ENCODE data around the gene PTMA.
"Not testable (repeated sequence)": the region's sequence is repeated elsewhere in the genome, so short reads cannot be mapped to it uniquely, and the experiment has no call there.

PTMA gene

DNA sequence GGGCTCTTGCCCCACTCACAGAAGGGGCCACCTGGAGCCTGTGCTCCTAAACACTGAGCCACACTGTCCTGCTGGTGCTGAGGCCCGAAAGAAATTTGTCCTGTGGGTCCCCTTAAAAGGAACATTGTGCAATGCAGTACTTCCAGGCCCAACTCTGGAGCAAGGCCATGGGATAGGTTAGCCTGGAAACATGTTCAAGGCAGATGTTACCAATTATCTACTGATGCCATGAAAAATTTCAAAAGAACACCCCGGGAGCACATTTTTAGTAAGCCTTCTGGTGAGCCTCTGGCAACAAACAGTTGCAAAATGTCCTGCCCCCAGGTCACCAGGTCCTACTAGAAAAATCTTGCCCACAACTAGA, 12.3 kb upstream of the PTMA start:
- DNase-seq (ENCODE audit: low read depth in 2 of 2): no peak

GRCh38 chr2:231699006-231699405, 9.3 kb upstream of the PTMA start:
- no peak for DNase-seq (ENCODE audit: low read depth in 2 of 2)

DNA sequence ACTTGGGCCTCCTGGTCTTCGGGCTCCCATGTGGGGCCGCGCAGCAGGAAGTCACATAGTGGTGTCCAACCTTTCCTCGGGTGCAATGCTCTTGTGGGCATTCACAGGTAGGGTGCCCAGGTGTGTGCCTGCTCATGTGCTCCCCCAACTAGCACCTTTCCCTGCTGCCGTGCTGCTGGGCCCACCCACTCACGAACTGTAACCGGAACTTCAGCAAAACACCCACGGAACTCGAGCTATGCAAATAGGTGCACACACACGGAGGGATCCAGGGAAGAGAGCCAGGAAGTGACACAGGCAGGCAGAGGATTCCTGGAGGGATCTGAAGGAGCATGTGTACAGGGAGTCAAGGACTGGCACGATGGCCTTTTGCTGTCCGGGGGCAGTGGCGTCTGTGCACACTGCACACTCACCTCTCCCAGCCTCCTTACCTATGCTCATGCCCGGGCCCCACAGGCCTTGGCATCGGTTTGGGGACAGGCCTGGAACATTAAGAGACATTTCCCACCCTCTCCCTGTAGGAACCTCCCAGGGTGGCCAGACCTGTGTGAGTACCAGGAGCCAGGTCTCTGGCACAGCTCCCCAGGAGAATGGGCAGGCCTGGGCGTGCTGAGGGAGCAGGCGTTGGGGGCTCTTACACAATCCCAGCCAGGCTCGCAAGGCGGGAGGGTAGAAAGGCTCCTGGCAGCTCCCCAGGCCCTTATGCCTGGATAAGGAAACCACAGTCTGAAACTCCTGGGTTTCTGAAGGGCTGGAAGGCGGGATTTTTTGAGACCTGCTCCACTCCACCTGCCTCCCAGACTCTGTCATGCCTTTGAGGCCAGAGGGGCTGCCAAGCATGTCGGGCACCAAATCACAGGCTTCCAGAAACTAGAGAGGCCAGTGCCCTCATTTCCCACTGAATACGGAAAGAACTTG, 6.6 kb upstream of the PTMA start:
- DNase-seq (ENCODE audit: low read depth in 2 of 2): no peak

GRCh38 chr2:231704017-231704416, 4.3 kb upstream of the PTMA start:
- DNase-seq (ENCODE audit: low read depth in 2 of 2): no peak

DNA sequence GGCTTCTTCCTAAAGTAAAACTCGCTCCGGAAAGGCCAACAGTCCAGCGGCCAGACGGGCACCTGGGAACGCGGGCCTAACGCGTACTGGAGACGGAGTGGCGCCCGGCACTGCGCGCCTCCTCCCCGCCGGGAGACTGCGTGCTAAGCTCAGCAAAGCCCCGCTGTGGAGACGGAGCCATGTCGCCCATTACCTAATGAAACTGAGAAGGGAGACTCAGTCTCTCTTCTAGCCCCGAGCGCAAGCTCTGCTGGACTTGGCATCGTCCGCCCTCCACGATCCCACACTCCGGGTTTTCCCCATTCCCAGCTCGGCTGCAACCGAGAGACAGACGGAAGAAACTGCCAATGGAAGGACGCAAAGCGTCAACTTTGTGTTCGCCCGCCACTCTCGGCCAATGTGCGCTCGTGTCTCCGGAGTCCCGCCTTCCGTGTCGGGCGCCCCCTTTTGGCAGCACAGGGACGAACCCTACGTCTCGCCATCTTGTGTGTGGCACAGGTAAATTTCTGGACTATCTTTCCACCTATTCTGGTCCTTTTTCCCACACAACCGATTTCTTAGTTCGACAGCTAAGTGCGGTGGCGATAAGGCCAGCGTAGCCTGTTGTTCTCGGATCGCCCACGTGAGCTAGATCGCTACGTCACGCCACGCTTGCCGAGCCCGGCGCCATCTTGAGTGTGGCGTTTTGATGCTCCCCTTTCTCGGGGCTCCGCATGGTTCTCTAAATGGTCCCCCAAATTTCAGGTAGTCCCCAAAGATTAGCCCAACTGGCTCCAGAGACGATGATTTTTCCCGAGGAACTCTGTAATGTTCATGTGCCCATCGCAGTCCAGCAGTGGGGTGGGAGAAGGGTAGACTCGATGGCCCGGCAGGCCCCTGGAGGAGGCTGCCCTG, 1.3 kb upstream of the PTMA start:
- peak; percentile 92 to 95 for DNase-seq (ENCODE audit: low read depth in 2 of 2)

DNA sequence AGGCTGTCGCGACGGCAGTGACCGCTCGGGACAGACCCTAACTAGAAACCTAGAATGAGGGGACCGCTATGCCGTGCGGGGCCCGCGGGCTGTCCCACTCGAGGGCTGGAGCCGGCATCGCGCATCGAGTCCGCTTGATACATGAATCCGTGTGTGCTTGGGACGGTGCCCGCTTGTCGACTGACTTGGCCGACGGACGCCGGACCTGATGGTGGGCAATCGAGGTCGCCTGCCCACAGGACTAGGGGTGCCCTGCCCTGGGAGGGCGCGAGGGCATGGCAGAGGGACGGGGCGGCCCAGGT, 749 bp upstream of the PTMA start:
- DNase-seq (ENCODE audit: low read depth in 2 of 2): peak; percentile 23 to 40

DNA sequence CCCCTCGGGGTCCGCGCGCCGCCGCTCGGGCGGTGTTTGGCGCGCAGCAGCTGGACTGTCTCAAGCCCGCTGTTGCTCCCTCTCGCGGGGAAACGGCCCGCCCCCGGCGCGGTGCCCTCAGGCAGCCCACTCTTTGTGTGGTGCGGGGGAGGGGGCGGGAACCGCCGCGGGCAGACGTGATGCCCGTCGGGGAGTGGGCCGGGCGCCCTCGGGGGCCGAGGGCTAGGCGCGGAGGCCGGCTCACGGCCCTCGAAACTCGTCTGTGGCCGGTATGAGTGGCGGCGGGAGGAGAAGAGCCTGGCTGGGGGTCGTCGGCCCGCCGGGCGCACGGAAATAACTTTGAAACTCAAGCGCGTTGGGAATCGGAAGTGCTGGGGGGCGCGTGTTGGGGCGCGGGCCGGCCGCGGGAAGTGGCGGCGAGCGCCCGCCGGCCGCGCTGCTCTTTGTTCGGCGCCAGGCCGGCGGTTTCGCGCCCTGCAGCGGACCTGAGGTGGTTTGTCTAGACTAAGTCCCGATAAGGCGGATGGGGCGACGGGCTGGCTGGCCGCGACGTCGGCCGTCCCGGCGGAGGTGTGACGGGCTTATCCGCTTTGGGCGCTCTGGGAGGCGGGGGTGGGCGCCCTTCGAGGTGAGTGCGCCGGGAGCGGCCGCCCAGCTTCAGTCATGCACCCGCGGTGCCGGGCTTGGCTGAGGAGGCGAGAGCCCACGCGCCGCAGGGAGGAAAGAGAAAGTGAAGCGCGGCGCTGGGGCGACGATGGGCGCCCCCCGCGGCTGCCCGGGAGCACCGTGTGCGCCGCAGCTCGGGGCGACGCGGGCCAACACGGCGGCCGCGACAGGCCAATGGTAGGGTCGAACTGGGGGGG, 679 bp downstream of the PTMA start:
- DNase-seq (ENCODE audit: low read depth in 2 of 2): peak; percentile 34 to 36

- no peak for DNase-seq (ENCODE audit: low read depth in 2 of 2)
These were observed 1.3 kb downstream of the PTMA start for GRCh38 chr2:231709636-231709980.

DNA sequence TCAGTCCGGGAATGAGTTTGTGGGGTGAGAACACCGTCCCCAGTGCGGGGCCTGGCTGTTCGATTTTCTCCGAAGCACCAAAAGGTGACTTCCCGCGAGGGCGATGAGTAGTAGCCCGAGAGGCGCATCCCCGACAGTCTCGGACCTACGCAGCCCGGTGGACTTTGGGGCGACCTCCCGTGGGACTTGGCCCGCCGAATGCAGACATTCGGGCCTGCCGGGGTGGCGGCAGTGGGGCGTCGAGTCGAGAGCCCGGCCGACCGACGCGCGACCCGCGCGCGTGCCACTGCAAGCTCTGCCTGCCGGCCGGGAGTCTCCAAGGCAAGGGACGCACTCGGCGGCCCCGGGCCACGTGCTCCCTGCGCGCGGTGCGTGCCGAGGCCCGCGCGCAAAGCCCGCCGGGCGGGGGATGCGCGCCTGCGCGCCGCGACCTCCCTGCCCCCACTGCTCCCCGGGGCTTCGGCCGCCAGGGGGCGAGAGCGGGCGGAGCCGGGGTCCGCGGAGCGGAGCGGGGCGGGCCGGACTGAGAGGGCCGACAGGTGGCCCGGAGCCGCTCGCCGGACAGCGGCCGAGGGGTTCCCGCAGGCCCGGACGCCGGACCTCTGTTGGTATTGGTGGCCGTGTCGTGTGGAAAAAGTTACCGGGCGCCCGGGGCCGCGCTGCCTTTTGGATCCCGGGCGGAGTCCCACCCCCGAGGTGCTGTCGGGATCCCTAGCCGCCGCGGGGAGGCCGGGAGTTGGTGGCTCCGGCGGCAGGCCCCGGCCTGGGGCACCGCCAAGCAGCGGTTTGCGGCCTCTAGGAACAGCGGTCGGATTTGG, 1.9 kb downstream of the PTMA start:
- DNase-seq (ENCODE audit: low read depth in 2 of 2): peak; percentile 74 to 80

GRCh38 chr2:231710799-231711676, 2.7 kb downstream of the PTMA start:
- no peak for DNase-seq (ENCODE audit: low read depth in 2 of 2)

- DNase-seq (ENCODE audit: low read depth in 2 of 2): no peak
These were observed 3.5 kb downstream of the PTMA start for GRCh38 chr2:231711677-231712450.

GRCh38 chr2:231712451-231713021, 4.2 kb downstream of the PTMA start:
- DNase-seq (ENCODE audit: low read depth in 2 of 2): peak in 1 of 2 donors; percentile 40

DNA sequence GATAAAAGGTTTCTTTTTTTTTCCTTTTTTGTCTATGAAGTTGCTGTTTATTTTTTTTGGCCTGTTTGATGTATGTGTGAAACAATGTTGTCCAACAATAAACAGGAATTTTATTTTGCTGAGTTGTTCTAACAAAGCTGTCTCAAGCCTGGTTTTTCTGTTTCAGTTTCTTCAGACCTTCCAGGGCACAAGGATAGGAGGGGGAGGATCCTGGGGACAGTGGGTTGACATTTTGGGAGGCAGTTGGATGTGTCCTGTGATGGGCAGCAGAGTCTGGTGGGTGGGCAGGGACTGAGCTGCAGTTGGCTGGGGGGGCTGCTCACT, 5.0 kb downstream of the PTMA start:
- not testable (repeated sequence) for DNase-seq (ENCODE audit: low read depth in 2 of 2)

DNA sequence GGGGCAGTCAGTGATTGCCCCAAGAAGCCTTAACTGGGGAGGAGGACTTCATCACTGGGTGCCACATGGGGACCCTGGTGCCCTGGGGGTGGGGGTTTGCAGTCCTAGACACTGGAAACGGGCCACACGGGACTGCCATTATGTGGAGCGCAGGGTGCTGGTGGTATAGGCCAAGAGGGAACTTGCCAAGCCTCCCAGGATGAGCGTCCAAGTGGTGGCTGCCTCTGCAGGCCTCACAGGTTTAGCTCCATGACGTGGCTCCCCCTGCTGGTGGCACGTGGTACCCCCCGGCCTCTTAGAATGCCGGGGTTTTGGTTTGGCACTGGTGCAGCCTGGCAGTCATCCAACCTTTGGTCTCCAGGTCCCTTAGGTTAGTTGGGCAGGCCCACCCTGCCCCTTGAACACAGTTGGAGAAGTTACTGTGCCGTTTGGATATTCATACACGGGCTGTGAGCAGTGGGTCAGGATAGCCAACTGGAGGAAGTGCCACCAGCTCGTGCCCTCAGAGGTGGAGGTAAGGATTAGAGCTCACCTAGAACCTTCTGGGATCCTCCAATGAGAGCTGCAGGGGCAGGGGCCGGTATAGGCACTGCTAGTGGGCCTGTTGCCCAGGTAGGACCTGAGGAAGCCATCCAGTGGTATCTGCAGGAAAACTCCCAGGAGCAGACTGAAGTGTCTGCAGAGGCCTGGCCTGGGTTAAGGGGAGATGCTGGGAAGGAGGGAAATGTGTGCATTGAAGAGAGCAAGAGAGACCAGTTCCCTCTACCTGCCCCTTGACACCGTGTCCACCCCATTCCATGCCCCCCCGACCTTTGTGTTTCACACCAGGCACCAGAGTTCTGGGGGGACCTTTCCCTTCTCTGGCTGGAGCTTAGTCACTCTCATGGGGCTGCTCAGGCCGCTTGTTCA, 5.7 kb downstream of the PTMA start:
- DNase-seq (ENCODE audit: low read depth in 2 of 2): peak; percentile 79 to 88

DNA sequence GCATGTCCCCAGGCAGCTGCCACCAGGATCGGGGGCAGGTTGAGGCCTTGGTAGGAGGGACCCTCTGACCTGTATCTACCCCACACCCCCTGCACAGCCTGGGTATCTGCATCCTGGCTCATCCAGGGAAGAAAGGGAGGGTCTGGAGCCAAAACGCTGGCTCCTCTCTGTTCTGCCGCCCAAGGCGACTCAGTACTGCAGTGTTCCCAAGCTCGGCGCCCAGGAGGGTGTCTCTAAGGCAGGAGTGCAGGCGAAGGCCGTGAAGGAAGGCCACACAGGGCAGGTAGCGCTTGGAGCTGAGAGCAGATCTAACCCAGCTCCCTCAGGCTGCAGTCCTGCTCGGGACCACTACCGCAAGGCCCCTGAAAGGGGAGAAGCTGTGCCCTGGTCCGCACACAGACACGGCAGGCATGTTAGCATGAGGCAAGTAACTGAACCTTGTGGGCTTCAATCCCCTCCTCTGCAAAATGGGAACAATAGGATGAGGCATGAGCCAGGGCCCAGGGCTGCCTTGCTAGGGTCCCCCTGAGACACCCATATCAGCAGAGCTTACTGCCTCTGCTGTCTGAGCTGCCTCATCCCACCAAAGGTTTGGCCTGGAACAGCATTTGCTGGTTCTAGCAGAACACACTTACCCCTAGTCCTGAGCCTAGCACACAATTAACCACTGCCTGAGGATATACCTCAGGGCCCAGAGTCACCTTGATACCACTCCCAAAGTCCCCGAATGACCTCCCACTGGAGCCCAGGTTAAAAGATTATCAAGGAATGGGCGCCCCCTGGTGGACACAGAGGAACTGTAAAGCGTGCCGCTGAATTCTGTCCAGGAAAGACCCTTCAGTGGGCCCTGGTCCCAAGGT, 6.5 kb downstream of the PTMA start:
- peak; percentile 79 to 81 for DNase-seq (ENCODE audit: low read depth in 2 of 2)

GRCh38 chr2:231715499-231715837, 7.1 kb downstream of the PTMA start:
- DNase-seq (ENCODE audit: low read depth in 2 of 2): no peak

GRCh38 chr2:231715988-231716616, 7.8 kb downstream of the PTMA start:
- no peak for DNase-seq (ENCODE audit: low read depth in 2 of 2)

All from stimulated activated CD8-positive, alpha-beta memory T cell treated with anti-CD3 and anti-CD28 coated beads, Interleukin-2, amount 100 ng/mL, for 48 hours (primary cell).